Measurements from ENCODE around the gene MACROD2. TPM values are rescaled to one million over a fixed set of nuclear protein-coding genes. Genes with fewer than 3 reads are reported as not detected.

MACROD2 gene
- total RNA-seq, 5 donors from 2014 or later (not counting 1 experiment from before 2014, with no cell fraction given), result 0.23 to 1.3 (median 0.51) TPM; not detected in 2

- WGBS (ENCODE audit: insufficient coverage), result 73% methylated on average over 6 of the region's 9 CpGs
- ChIA-PET CTCF (no interaction called here), POLR2A (no interaction called here)
- no peaks in the 10 kb centered on the region for H3K4me1 ChIP-seq (ENCODE audit: control insufficient read depth in 1 of 2, extremely low read depth in 1 of 2, insufficient read depth in 2 of 2, low read length in 2 of 2)
- no peak overlapping the region for H3K27ac ChIP-seq (ENCODE audit: low read length)
- H3K4me3 ChIP-seq (ENCODE audit: control insufficient read depth in 1 of 2, extremely low read depth in 1 of 2, low read length in 1 of 2), result no peak overlapping the region
- no peak overlapping the region for H3K27ac Mint-ChIP-seq
- ATAC-seq (replicated peaks in 1 of 4), result no peak
- no peaks in the 10 kb centered on the region for H3K36me3 Mint-ChIP-seq
- no peaks in the 10 kb centered on the region for H3K4me1 Mint-ChIP-seq
- H3K9me3 Mint-ChIP-seq, result peaks cover 4 to 12% (median 7%) of the 10 kb centered on the region in 3 donors
- H3K27me3 Mint-ChIP-seq, result no peaks in the 10 kb centered on the region
- no peak overlapping the region for H3K4me3 Mint-ChIP-seq
- H3K36me3 ChIP-seq (ENCODE audit: control insufficient read depth in 2 of 2, extremely low read depth in 1 of 2, insufficient read depth in 1 of 2, low read length in 1 of 2), result no peaks in the 10 kb centered on the region
- H3K9me3 ChIP-seq, result no peaks in the 10 kb centered on the region
- H3K27me3 ChIP-seq (replicated peaks in 1 of 2; ENCODE audit: control insufficient read depth in 2 of 2, extremely low read depth in 1 of 2, insufficient read depth in 2 of 2, low read length in 1 of 2), result no peaks in the 10 kb centered on the region
- no peak for DNase-seq
Observed at GRCh38 chr20:16005021-16005914, 2010.0 kb downstream of the MACROD2 start.

DNA sequence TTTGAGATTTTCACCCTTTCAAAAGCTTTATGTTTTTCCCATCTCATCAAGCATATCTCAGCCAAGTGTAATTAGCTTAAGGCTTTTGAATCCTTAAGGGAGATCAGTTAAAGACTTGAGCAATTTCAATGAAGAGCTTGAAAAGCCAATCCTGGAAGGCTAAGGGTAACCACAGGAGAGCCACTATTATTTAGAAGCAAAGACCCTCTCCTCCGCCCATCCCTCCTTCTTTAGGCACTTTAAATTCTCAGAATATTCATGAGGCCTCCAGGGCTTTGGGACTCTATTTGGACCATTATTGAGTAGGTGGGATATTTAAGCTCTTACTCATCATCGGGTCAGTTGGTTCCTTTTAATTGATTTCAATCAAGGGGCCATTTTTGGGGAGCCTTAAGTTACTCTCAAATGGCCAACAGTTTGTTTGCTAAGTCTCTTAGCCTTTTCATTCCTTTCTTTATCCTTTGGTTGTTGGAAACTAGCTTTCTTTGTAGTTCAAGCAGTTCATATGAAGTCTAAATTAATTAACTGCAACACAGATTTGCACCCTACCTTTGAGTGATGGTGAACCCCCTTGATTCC, 2010.7 kb downstream of the MACROD2 start:
- no peaks in the 10 kb centered on the region for H3K36me3 ChIP-seq (ENCODE audit: control insufficient read depth in 2 of 2, extremely low read depth in 1 of 2, insufficient read depth in 1 of 2, low read length in 1 of 2)
- Mint-ChIP-seq H3K4me1 (no peaks in the 10 kb centered on the region), H3K27me3 (no peaks in the 10 kb centered on the region), H3K36me3 (no peaks in the 10 kb centered on the region), H3K9me3 (peaks cover 0 to 8% (median 3%) of the 10 kb centered on the region in 3 donors), H3K27ac (no peak overlapping the region), H3K4me3 (no peak overlapping the region)
- no peaks in the 10 kb centered on the region for H3K4me1 ChIP-seq (ENCODE audit: control insufficient read depth in 1 of 2, extremely low read depth in 1 of 2, insufficient read depth in 2 of 2, low read length in 2 of 2)
- POLR2A ChIA-PET, result no interaction called here
- no peaks in the 10 kb centered on the region for H3K9me3 ChIP-seq
- H3K27ac ChIP-seq (ENCODE audit: low read length), result no peak overlapping the region
- CTCF ChIA-PET, result no interaction called here
- H3K4me3 ChIP-seq (ENCODE audit: control insufficient read depth in 1 of 2, extremely low read depth in 1 of 2, low read length in 1 of 2), result no peak overlapping the region
- H3K27me3 ChIP-seq (replicated peaks in 1 of 2; ENCODE audit: control insufficient read depth in 2 of 2, extremely low read depth in 1 of 2, insufficient read depth in 2 of 2, low read length in 1 of 2), result no peaks in the 10 kb centered on the region
- ATAC-seq (replicated peaks in 1 of 4) (no peak), DNase-seq (no peak)
- WGBS (ENCODE audit: insufficient coverage), result no CpG with 5 or more reads among the region's 2 CpGs

GRCh38 chr20:16007164-16007563, 2011.8 kb downstream of the MACROD2 start:
- Histone ChIP-seq H3K4me3 (ENCODE audit: control insufficient read depth in 1 of 2, extremely low read depth in 1 of 2, low read length in 1 of 2) (no peak overlapping the region), H3K27ac (ENCODE audit: low read length) (no peak overlapping the region), H3K36me3 (ENCODE audit: control insufficient read depth in 2 of 2, extremely low read depth in 1 of 2, insufficient read depth in 1 of 2, low read length in 1 of 2) (no peaks in the 10 kb centered on the region), H3K4me1 (ENCODE audit: control insufficient read depth in 1 of 2, extremely low read depth in 1 of 2, insufficient read depth in 2 of 2, low read length in 2 of 2) (no peaks in the 10 kb centered on the region), H3K27me3 (replicated peaks in 1 of 2; ENCODE audit: control insufficient read depth in 2 of 2, extremely low read depth in 1 of 2, insufficient read depth in 2 of 2, low read length in 1 of 2) (no peaks in the 10 kb centered on the region), H3K9me3 (no peaks in the 10 kb centered on the region)
- no peaks in the 10 kb centered on the region for H3K27me3 Mint-ChIP-seq
- DNase-seq (no peak), ATAC-seq (replicated peaks in 1 of 4) (no peak)
- H3K4me3 Mint-ChIP-seq, result no peak overlapping the region
- CTCF ChIA-PET, result no interaction called here
- POLR2A ChIA-PET, result no interaction called here
- H3K4me1 Mint-ChIP-seq, result no peaks in the 10 kb centered on the region
- WGBS (ENCODE audit: insufficient coverage), result no CpG with 5 or more reads among the region's 3 CpGs
- no peak overlapping the region for H3K27ac Mint-ChIP-seq
- H3K9me3 Mint-ChIP-seq, result peaks cover 0 to 4% (median 3%) of the 10 kb centered on the region in 3 donors
- H3K36me3 Mint-ChIP-seq, result no peaks in the 10 kb centered on the region

DNA sequence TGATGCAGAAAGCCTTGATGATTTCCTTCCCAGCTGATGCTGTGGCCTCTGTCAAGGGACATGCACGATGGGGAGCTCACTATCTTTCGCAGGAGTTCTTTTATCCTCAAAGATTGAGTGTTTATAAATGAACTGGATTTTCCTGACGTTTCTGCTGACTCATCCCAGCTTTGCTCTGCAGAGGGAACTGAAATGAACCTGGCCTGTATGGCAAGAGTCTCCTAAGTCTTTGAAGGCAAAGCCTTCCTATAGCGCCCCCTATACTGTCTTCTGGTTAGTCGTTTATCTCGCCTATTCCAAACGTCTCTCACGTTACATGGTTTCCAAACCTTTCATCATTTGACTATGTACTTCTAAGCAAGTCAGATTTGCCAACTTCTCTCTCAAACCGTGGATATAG, 2012.6 kb downstream of the MACROD2 start:
- H3K27ac Mint-ChIP-seq, result no peak overlapping the region
- no peak overlapping the region for H3K4me3 Mint-ChIP-seq
- WGBS (ENCODE audit: insufficient coverage), result 100% methylated on average over 1 of the region's 9 CpGs
- no peaks in the 10 kb centered on the region for H3K36me3 Mint-ChIP-seq
- DNase-seq (no peak), ATAC-seq (replicated peaks in 1 of 4) (no peak)
- H3K27me3 ChIP-seq (replicated peaks in 1 of 2; ENCODE audit: control insufficient read depth in 2 of 2, extremely low read depth in 1 of 2, insufficient read depth in 2 of 2, low read length in 1 of 2), result no peaks in the 10 kb centered on the region
- no peak overlapping the region for H3K4me3 ChIP-seq (ENCODE audit: control insufficient read depth in 1 of 2, extremely low read depth in 1 of 2, low read length in 1 of 2)
- no peaks in the 10 kb centered on the region for H3K9me3 ChIP-seq
- no peaks in the 10 kb centered on the region for H3K4me1 ChIP-seq (ENCODE audit: control insufficient read depth in 1 of 2, extremely low read depth in 1 of 2, insufficient read depth in 2 of 2, low read length in 2 of 2)
- ChIA-PET POLR2A (no interaction called here), CTCF (no interaction called here)
- no peaks in the 10 kb centered on the region for H3K27me3 Mint-ChIP-seq
- H3K4me1 Mint-ChIP-seq, result no peaks in the 10 kb centered on the region
- no peak overlapping the region for H3K27ac ChIP-seq (ENCODE audit: low read length)
- peaks cover 0 to 9% (median 4%) of the 10 kb centered on the region in 3 donors for H3K9me3 Mint-ChIP-seq
- H3K36me3 ChIP-seq (ENCODE audit: control insufficient read depth in 2 of 2, extremely low read depth in 1 of 2, insufficient read depth in 1 of 2, low read length in 1 of 2), result no peaks in the 10 kb centered on the region

GRCh38 chr20:16011056-16011455, 2015.7 kb downstream of the MACROD2 start:
- Mint-ChIP-seq H3K4me3 (no peak overlapping the region), H3K9me3 (peaks cover 0 to 9% (median 4%) of the 10 kb centered on the region in 3 donors), H3K27me3 (no peaks in the 10 kb centered on the region), H3K27ac (no peak overlapping the region), H3K36me3 (no peaks in the 10 kb centered on the region), H3K4me1 (no peaks in the 10 kb centered on the region)
- CTCF ChIA-PET, result no interaction called here
- H3K27ac ChIP-seq (ENCODE audit: low read length), result no peak overlapping the region
- ATAC-seq (replicated peaks in 1 of 4) (no peak), DNase-seq (no peak)
- no peak overlapping the region for H3K4me3 ChIP-seq (ENCODE audit: control insufficient read depth in 1 of 2, extremely low read depth in 1 of 2, low read length in 1 of 2)
- no peaks in the 10 kb centered on the region for H3K9me3 ChIP-seq
- H3K4me1 ChIP-seq (ENCODE audit: control insufficient read depth in 1 of 2, extremely low read depth in 1 of 2, insufficient read depth in 2 of 2, low read length in 2 of 2), result no peaks in the 10 kb centered on the region
- no peaks in the 10 kb centered on the region for H3K27me3 ChIP-seq (replicated peaks in 1 of 2; ENCODE audit: control insufficient read depth in 2 of 2, extremely low read depth in 1 of 2, insufficient read depth in 2 of 2, low read length in 1 of 2)
- no peaks in the 10 kb centered on the region for H3K36me3 ChIP-seq (ENCODE audit: control insufficient read depth in 2 of 2, extremely low read depth in 1 of 2, insufficient read depth in 1 of 2, low read length in 1 of 2)
- WGBS (ENCODE audit: insufficient coverage), result 69% methylated on average over 6 of the region's 6 CpGs
- POLR2A ChIA-PET, result no interaction called here

DNA sequence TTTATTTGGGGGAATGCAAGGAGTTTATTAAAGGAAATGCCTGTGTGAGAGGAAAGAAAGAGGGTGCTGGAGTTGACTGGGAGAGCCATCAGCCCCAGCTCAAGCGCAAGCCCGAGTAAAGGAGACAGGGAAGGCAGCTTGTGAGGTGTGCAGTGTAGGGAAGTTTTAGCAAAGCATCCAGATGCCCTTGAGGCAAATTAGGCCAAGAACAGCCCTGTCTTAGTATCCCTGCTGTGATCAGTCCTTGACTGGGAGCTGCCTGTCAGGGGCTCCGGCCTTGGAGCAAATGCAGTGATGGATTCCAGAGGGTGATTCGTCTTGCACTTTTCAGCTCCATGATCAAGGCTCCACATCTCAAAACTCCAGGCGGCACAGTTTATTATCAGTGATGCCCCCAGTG, 2016.2 kb downstream of the MACROD2 start:
- Histone ChIP-seq H3K9me3 (no peaks in the 10 kb centered on the region), H3K36me3 (ENCODE audit: control insufficient read depth in 2 of 2, extremely low read depth in 1 of 2, insufficient read depth in 1 of 2, low read length in 1 of 2) (no peaks in the 10 kb centered on the region), H3K4me3 (ENCODE audit: control insufficient read depth in 1 of 2, extremely low read depth in 1 of 2, low read length in 1 of 2) (no peak overlapping the region), H3K4me1 (ENCODE audit: control insufficient read depth in 1 of 2, extremely low read depth in 1 of 2, insufficient read depth in 2 of 2, low read length in 2 of 2) (no peaks in the 10 kb centered on the region), H3K27me3 (replicated peaks in 1 of 2; ENCODE audit: control insufficient read depth in 2 of 2, extremely low read depth in 1 of 2, insufficient read depth in 2 of 2, low read length in 1 of 2) (no peaks in the 10 kb centered on the region), H3K27ac (ENCODE audit: low read length) (no peak overlapping the region)
- POLR2A ChIA-PET, result no interaction called here
- ATAC-seq (replicated peaks in 1 of 4) (no peak), DNase-seq (no peak)
- Mint-ChIP-seq H3K4me3 (no peak overlapping the region), H3K36me3 (no peaks in the 10 kb centered on the region), H3K27ac (no peak overlapping the region), H3K27me3 (no peaks in the 10 kb centered on the region), H3K9me3 (peaks cover 0 to 9% (median 4%) of the 10 kb centered on the region in 3 donors), H3K4me1 (no peaks in the 10 kb centered on the region)
- 88% methylated on average over 4 of the region's 5 CpGs for WGBS (ENCODE audit: insufficient coverage)
- CTCF ChIA-PET, result no interaction called here

All from T-cell (primary cell).